Measurements from ENCODE around the gene SMYD3. TPM values are rescaled to one million over a fixed set of nuclear protein-coding genes. Genes with fewer than 3 reads are reported as not detected.

The SMYD3 gene
- total RNA-seq, 1 donor from 2014 or later = 24.2 TPM

GRCh38 chr1:246169019-246169418, 338.1 kb downstream of the SMYD3 start:
- Mint-ChIP-seq H3K36me3 (ENCODE audit: low read depth) (no peaks in the 10 kb centered on the region), H3K4me3 (no peak overlapping the region), H3K9me3 (peaks cover 3% of the 10 kb centered on the region), H3K4me1 (no peaks in the 10 kb centered on the region), H3K27ac (ENCODE audit: unreplicated experiment) (no peak overlapping the region), H3K27me3 (ENCODE audit: low read depth) (no peaks in the 10 kb centered on the region)
- no peak for DNase-seq (ENCODE audit: low read depth, low spot score)
- TF ChIP-seq, protein P1, sequence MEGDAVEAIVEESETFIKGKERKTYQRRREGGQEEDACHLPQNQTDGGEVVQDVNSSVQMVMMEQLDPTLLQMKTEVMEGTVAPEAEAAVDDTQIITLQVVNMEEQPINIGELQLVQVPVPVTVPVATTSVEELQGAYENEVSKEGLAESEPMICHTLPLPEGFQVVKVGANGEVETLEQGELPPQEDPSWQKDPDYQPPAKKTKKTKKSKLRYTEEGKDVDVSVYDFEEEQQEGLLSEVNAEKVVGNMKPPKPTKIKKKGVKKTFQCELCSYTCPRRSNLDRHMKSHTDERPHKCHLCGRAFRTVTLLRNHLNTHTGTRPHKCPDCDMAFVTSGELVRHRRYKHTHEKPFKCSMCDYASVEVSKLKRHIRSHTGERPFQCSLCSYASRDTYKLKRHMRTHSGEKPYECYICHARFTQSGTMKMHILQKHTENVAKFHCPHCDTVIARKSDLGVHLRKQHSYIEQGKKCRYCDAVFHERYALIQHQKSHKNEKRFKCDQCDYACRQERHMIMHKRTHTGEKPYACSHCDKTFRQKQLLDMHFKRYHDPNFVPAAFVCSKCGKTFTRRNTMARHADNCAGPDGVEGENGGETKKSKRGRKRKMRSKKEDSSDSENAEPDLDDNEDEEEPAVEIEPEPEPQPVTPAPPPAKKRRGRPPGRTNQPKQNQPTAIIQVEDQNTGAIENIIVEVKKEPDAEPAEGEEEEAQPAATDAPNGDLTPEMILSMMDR (conservative IDR thresholded peaks at IDR 0.05) = no peak

GRCh38 chr1:246166841-246167240, 340.2 kb downstream of the SMYD3 start:
- H3K4me1 Mint-ChIP-seq = no peaks in the 10 kb centered on the region
- H3K27me3 Mint-ChIP-seq (ENCODE audit: low read depth) = no peaks in the 10 kb centered on the region
- no peak overlapping the region for H3K4me3 Mint-ChIP-seq
- no peak overlapping the region for H3K27ac Mint-ChIP-seq (ENCODE audit: unreplicated experiment)
- DNase-seq (ENCODE audit: low read depth, low spot score) = no peak
- no peaks in the 10 kb centered on the region for H3K36me3 Mint-ChIP-seq (ENCODE audit: low read depth)
- no peaks in the 10 kb centered on the region for H3K9me3 Mint-ChIP-seq
- TF ChIP-seq, protein P1 (conservative IDR thresholded peaks at IDR 0.05) = no peak

DNA sequence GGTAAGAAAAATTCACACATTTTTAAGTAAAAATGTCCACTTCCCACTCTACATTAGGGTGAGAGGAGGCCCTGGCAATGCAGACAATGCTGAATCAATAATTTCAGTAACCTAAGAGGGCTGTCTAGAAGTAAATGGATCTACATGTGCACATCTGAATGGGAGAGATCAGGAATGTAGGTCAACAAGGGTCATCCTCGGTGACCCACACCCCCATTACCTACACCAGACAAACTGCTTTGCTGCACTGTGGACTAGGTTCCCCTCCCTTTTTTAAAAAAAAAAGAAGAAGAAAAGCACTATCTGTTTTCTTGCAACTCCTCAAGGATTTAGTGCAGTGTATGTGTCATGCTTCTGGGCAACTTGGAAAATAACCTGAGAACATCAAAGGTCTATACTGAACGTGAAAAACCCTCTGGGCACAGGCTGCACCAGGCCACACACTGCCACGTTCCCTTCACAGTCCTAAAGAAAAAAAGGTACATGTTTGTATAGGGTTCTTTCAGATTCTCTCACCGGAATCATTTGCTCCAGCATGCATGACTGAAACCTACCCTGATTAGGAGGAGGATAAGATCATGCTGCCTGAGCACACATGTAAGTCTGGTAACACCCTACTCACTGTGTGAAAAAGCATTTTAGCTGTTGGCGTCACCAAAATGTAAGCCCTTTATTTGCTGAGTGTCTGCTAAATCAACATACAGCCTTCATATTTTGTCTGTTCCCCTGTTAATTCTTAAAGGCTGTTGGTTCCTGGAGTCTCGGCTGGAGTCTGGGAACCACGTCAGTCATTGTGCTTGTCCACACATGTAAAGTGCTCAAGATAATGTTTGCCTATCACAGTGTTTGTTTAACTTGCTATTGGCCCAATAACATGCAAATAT, 341.0 kb downstream of the SMYD3 start:
- H3K36me3 Mint-ChIP-seq (ENCODE audit: low read depth) = no peaks in the 10 kb centered on the region
- no peak for DNase-seq (ENCODE audit: low read depth, low spot score)
- no peak overlapping the region for H3K4me3 Mint-ChIP-seq
- no peaks in the 10 kb centered on the region for H3K4me1 Mint-ChIP-seq
- no peaks in the 10 kb centered on the region for H3K27me3 Mint-ChIP-seq (ENCODE audit: low read depth)
- H3K27ac Mint-ChIP-seq (ENCODE audit: unreplicated experiment) = no peak overlapping the region
- TF ChIP-seq, protein P1 (conservative IDR thresholded peaks at IDR 0.05) = no peak
- H3K9me3 Mint-ChIP-seq = no peaks in the 10 kb centered on the region

DNA sequence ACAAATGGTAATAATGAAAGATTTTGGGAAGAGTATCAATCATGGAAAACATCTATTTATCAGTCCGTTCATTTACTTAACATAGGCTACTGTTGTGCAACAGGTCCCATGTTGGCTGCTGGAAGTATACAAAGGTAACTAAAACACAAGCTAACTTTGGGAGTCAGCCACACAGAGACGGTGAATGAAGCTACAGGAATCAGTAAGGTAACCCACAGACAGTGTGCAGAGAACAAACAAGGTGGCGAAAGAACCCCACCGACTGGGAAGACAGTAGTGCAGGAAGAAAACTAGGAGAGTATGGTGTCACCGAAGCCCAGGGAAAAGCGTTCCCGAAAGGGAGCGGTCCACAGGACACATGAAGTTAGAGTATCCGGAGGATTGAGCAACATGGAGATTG, 342.3 kb downstream of the SMYD3 start:
- Mint-ChIP-seq H3K4me3 (no peak overlapping the region), H3K4me1 (peaks cover 6% of the 10 kb centered on the region), H3K27me3 (ENCODE audit: low read depth) (no peaks in the 10 kb centered on the region), H3K36me3 (ENCODE audit: low read depth) (no peaks in the 10 kb centered on the region), H3K27ac (ENCODE audit: unreplicated experiment) (no peak overlapping the region), H3K9me3 (no peaks in the 10 kb centered on the region)
- DNase-seq (ENCODE audit: low read depth, low spot score) = no peak
- TF ChIP-seq, protein P1 (conservative IDR thresholded peaks at IDR 0.05) = no peak

DNA sequence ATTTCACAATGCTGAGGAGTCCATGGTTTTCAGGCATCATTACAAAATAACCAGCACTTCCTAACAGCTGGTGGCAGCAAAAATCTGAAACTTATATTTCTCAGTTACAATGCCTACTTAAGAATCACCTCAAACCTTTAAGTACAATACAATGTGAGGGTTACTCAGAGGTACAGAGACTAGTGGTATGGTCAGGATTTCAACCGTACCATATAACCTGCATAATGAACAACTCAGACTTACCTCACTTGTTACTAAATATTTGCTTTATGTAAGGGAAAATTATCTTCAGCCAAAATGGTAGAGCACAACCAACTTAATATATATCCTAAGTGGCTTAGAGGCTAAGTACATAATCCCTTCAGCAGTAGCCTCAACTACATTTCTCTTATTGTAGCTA, 344.5 kb downstream of the SMYD3 start:
- H3K9me3 Mint-ChIP-seq = no peaks in the 10 kb centered on the region
- no peak overlapping the region for H3K27ac Mint-ChIP-seq (ENCODE audit: unreplicated experiment)
- DNase-seq (ENCODE audit: low read depth, low spot score) = no peak
- no peak overlapping the region for H3K4me3 Mint-ChIP-seq
- peaks cover 12% of the 10 kb centered on the region for H3K4me1 Mint-ChIP-seq
- H3K27me3 Mint-ChIP-seq (ENCODE audit: low read depth) = no peaks in the 10 kb centered on the region
- no peaks in the 10 kb centered on the region for H3K36me3 Mint-ChIP-seq (ENCODE audit: low read depth)
- TF ChIP-seq, protein P1 (conservative IDR thresholded peaks at IDR 0.05) = no peak
